Right atrium auricular region (tissue), 2 donors: ENCODE measurements around the gene PIH1D2. TPM values are rescaled to one million over a fixed set of nuclear protein-coding genes. Genes with fewer than 3 reads are reported as not detected.
A peak's percentile ranks its signal among the peaks of the same experiment; 100 is the strongest.
"Not testable (repeated sequence)": the region's sequence is repeated elsewhere in the genome, so short reads cannot be mapped to it uniquely, and the experiment has no call there.

Source experiments
- DNase-seq: peaks from one replicate; pipeline ENCODE4 v3.0.0-alpha.2; 2019; ENCODE audit warnings: low spot score
- H3K27ac ChIP-seq, 2 donors: fragments of 200-600 bp; sonication (generic); 1 replicate in 1 of 2; 2 replicates in 1 of 2; pipeline ENCODE4 v1.5.1; 2016 to 2019
- H3K27me3 ChIP-seq, 2 donors: fragments of 200-600 bp; sonication (generic); one replicate each; pipeline versions ENCODE4 v1.5.1 to v1.6.0; 2017 to 2019
- H3K36me3 ChIP-seq: fragments of 200-600 bp; sonication (generic); one replicate; pipeline ENCODE4 v1.5.1; 2016
- H3K4me1 ChIP-seq, 2 donors: fragments of 200-600 bp; sonication (generic); one replicate each; pipeline versions ENCODE4 v1.5.1 to v1.6.0; 2017 to 2019
- H3K4me3 ChIP-seq, 2 donors: fragments of 200-600 bp; sonication (generic); 1 replicate in 1 of 2; 2 replicates in 1 of 2; pipeline ENCODE4 v1.5.1; 2017 to 2019; ENCODE audit warnings: mild to moderate bottlenecking in 1 of 2, moderate library complexity in 1 of 2
- H3K9me3 ChIP-seq, 2 donors: fragments of 200-600 bp; sonication (generic); one replicate each; pipeline ENCODE4 v1.5.1; 2019
- CTCF ChIP-seq, 2 donors: fragments of 200-600 bp; sonication (generic); IDR thresholded peaks; one replicate each; pipeline ENCODE4 v1.5.1; 2019; ENCODE audit warnings: antibody characterized with exemption in 2 of 2
- total RNA-seq, 2 donors: library from RNA; depleted of rRNA; stranded (reverse); fragments of >200 nt; gene quantifications; one replicate each; pipeline ENCODE4 v1.1.0, GENCODE V29; 2016

PIH1D2 gene
- total RNA-seq, 2 donors from 2014 or later, result 1.2 to 1.7 TPM

GRCh38 chr11:112097734-112098528 lies 24.1 kb upstream of the PIH1D2 start:
- no peak for DNase-seq
- H3K27me3 ChIP-seq, result no peaks in the 10 kb centered on the region
- no peaks in the 10 kb centered on the region for H3K4me1 ChIP-seq
- H3K9me3 ChIP-seq, result no peaks in the 10 kb centered on the region
- H3K36me3 ChIP-seq, result peaks cover 54% of the 10 kb centered on the region
- H3K4me3 ChIP-seq, result no peak overlapping the region
- no peak for TF ChIP-seq CTCF (IDR thresholded peaks at IDR 0.05)
- H3K27ac ChIP-seq, result no peak overlapping the region

GRCh38 chr11:112096194-112096593 lies 22.4 kb upstream of the PIH1D2 start:
- no peaks in the 10 kb centered on the region for H3K9me3 ChIP-seq
- no peaks in the 10 kb centered on the region for H3K4me1 ChIP-seq
- H3K4me3 ChIP-seq, result no peak overlapping the region
- TF ChIP-seq CTCF (IDR thresholded peaks at IDR 0.05), result no peak
- H3K36me3 ChIP-seq, result peaks cover 71% of the 10 kb centered on the region
- H3K27ac ChIP-seq, result no peak overlapping the region
- no peak for DNase-seq
- no peaks in the 10 kb centered on the region for H3K27me3 ChIP-seq

- not testable (repeated sequence) for H3K27ac ChIP-seq, H3K4me1 ChIP-seq
Observed at GRCh38 chr11:112095302-112095701, 21.5 kb upstream of the PIH1D2 start.

GRCh38 chr11:112087212-112087611 lies 13.4 kb upstream of the PIH1D2 start:
- Histone ChIP-seq H3K4me1 (peaks cover 0 to 35% of the 10 kb centered on the region in 2 donors), H3K36me3 (peaks cover 76% of the 10 kb centered on the region), H3K4me3 (peak overlapping the region; percentile 87 to 90), H3K9me3 (no peaks in the 10 kb centered on the region), H3K27ac (peak overlapping the region; percentile 74 to 84), H3K27me3 (no peaks in the 10 kb centered on the region)
- no peak for DNase-seq
- TF ChIP-seq CTCF (IDR thresholded peaks at IDR 0.05), result no peak

More at GRCh38 chr11:112095302-112095701, 21.5 kb upstream of the PIH1D2 start:
- peaks cover 80% of the 10 kb centered on the region for H3K36me3 ChIP-seq
- H3K27me3 ChIP-seq, DNase-seq, H3K9me3 ChIP-seq, H3K4me3 ChIP-seq: not testable (repeated sequence)

- Histone ChIP-seq H3K36me3 (peaks cover 76% of the 10 kb centered on the region), H3K27ac (peak within 1 kb of the TSS; percentile 74 to 84), H3K27me3 (no peaks in the 10 kb centered on the region), H3K4me3 (peak within 1 kb of the TSS; percentile 87 to 90), H3K9me3 (no peaks in the 10 kb centered on the region), H3K4me1 (peaks cover 0 to 35% of the 10 kb centered on the region in 2 donors)
- DNase-seq, result peak; percentile 97
- TF ChIP-seq CTCF (IDR thresholded peaks at IDR 0.05), result peak in 1 of 2 donors; percentile 47
Observed at GRCh38 chr11:112086422-112087191, 12.8 kb upstream of the PIH1D2 start, which contains the start of the genes SDHD and TIMM8B. SDHD (plus strand) TSS chr11:112086873; CDS start chr11:112086908, 35 bp downstream. TIMM8B (minus strand) TSS chr11:112086756; CDS start chr11:112086723, 33 bp downstream.
